PFSK-1 (cell line): ENCODE measurements around the gene TUBD1.

ENCODE experiments used
- POLR2AphosphoS5 ChIP-seq: IDR thresholded peaks from 2 replicates; pipeline ENCODE4 v1.6.1; 2012; ENCODE audit warnings: low read depth, mild to moderate bottlenecking, control low read depth, low read length, moderate library complexity
- TAF1 ChIP-seq: IDR thresholded peaks from 2 replicates; pipeline ENCODE4 v1.6.1; 2012; ENCODE audit warnings: low read length, control low read depth, borderline replicate concordance; ENCODE audit not compliant: insufficient read depth

GRCh38 chr17:59840329-59841090, 52.2 kb downstream of the TUBD1 start:
- TF ChIP-seq TAF1 (peak; percentile 26; the same call in 1 of the 2 replicates), POLR2AphosphoS5 (peak; percentile 29)
